ENCODE data around the gene NDE1.

DNA sequence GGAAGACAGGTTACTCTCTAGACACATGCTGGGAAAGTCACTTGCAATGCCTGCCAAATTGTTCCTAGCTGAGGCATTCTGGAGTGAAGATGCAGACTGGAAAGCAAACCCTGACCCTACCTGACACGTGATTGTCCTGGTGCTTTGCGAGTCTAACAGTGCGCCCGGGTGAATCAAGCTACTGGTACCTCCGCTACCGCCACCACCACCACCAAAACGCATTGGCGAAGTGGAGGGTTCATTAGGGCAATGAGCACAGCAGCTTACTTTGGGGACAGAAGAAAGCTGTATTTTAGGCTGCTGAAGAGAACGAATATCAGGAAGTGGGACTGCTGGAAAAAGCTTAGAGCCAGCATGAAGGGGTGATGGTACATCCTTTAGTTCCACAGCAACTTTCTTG, 14.1 kb upstream of the NDE1 start:
- TF ChIP-seq, protein P1, sequence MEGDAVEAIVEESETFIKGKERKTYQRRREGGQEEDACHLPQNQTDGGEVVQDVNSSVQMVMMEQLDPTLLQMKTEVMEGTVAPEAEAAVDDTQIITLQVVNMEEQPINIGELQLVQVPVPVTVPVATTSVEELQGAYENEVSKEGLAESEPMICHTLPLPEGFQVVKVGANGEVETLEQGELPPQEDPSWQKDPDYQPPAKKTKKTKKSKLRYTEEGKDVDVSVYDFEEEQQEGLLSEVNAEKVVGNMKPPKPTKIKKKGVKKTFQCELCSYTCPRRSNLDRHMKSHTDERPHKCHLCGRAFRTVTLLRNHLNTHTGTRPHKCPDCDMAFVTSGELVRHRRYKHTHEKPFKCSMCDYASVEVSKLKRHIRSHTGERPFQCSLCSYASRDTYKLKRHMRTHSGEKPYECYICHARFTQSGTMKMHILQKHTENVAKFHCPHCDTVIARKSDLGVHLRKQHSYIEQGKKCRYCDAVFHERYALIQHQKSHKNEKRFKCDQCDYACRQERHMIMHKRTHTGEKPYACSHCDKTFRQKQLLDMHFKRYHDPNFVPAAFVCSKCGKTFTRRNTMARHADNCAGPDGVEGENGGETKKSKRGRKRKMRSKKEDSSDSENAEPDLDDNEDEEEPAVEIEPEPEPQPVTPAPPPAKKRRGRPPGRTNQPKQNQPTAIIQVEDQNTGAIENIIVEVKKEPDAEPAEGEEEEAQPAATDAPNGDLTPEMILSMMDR (IDR thresholded peaks at IDR 0.05) = no peak
- TF ChIP-seq EZH2 (IDR thresholded peaks at IDR 0.05; ENCODE audit: borderline replicate concordance, insufficient read depth, low read depth, low read length, poor library complexity, severe bottlenecking) = no peak
